Endothelial cell of umbilical vein (primary cell): ENCODE measurements around the gene USP4. TPM values are rescaled to one million over a fixed set of nuclear protein-coding genes. Genes with fewer than 3 reads are reported as not detected.

Experiments used
- BruUV-seq: library from RNA; stranded (reverse); fragments of 400-500 nt; replicated peaks from 2 replicates; lab custom pipeline; 2021; lab: Mats Ljungman, UMichigan
- CTCF ChIA-PET: fragments of 300-600, 350-600 bp; sonication (Branson Sonifier 250); formaldehyde crosslinking; loops from one replicate; lab custom pipeline; 2021; ENCODE audit warnings: antibody characterized with exemption, inconsistent platforms; lab: Charles Lee
- POLR2A ChIA-PET: fragments of 300-600, 350-600 bp; sonication (Branson Sonifier 250); formaldehyde crosslinking; loops from one replicate; lab custom pipeline; 2021; ENCODE audit warnings: antibody characterized with exemption, inconsistent platforms; lab: Charles Lee
- DNase-seq: peaks from one replicate; pipeline ENCODE4 v3.0.0-alpha.2; 2011; ENCODE audit warnings: low read depth, low spot score
- FAIRE-seq: peaks from 2 replicates; lab custom pipeline; 2011; peaks lifted over from hg19 to GRCh38; lab: Jason Lieb, UNC
- H2AFZ ChIP-seq: 2 replicates; pipeline ENCODE4 v1.6.0; 2012; ENCODE audit warnings: low read depth, low read length, control low read depth, inconsistent platforms
- H3K27ac ChIP-seq: 2 replicates; pipeline ENCODE4 v1.5.1; 2011; ENCODE audit warnings: low read depth, mild to moderate bottlenecking, control low read depth, low read length, moderate library complexity; ENCODE audit not compliant: insufficient read depth
- H3K27me3 ChIP-seq, 2 experiments: 2 replicates each; pipeline versions ENCODE4 v1.6.0 to v1.6.1; 2011; ENCODE audit warnings: low read length in 2 of 2, mixed read lengths in 1 of 2; ENCODE audit not compliant: control insufficient read depth in 2 of 2, insufficient read depth in 2 of 2
- H3K36me3 ChIP-seq, 2 experiments: 2 replicates in 1 of 2; 3 replicates in 1 of 2; pipeline ENCODE4 v1.5.1; 2011; ENCODE audit warnings: low read length in 2 of 2, mild to moderate bottlenecking in 1 of 2, moderate library complexity in 1 of 2; ENCODE audit not compliant: control insufficient read depth in 2 of 2, insufficient read depth in 2 of 2; ENCODE audit errors: extremely low read depth in 1 of 2
- H3K4me1 ChIP-seq: 3 replicates; pipeline ENCODE4 v1.5.1; 2011; ENCODE audit warnings: mild to moderate bottlenecking, low read length; ENCODE audit not compliant: control insufficient read depth, insufficient read depth; ENCODE audit errors: extremely low read depth
- H3K4me2 ChIP-seq: 2 replicates; pipeline ENCODE4 v1.6.1; 2011; ENCODE audit warnings: low read length, control low read depth, mixed read lengths; ENCODE audit not compliant: insufficient read depth
- H3K4me3 ChIP-seq, 3 experiments: fragments of 200-600 bp in 1 of 3; sonication (generic), shearing (Covaris generic) in 1 of 3; replicated peaks in 1 of 3; 2 replicates each; pipeline ENCODE4 v1.5.1; 2011 to 2016; ENCODE audit warnings: control low read depth in 3 of 3, low read length in 3 of 3, mild to moderate bottlenecking in 2 of 3, inconsistent platforms in 1 of 3, low read depth in 1 of 3, moderate library complexity in 1 of 3; ENCODE audit not compliant: insufficient read depth in 1 of 3
- H3K79me2 ChIP-seq: 2 replicates; pipeline ENCODE4 v1.6.0; 2012; ENCODE audit warnings: low read length, inconsistent platforms; ENCODE audit not compliant: control insufficient read depth, insufficient read depth
- H3K9ac ChIP-seq: replicated peaks from 2 replicates; pipeline ENCODE3; 2011; ENCODE audit warnings: low read length, control low read depth; ENCODE audit not compliant: insufficient read depth; ENCODE audit errors: extremely low read depth
- H3K9me1 ChIP-seq: replicated peaks from 3 replicates; pipeline ENCODE4 v1.6.0; 2011; ENCODE audit warnings: mild to moderate bottlenecking, low read length; ENCODE audit not compliant: control insufficient read depth, insufficient read depth; ENCODE audit errors: extremely low read depth
- H3K9me3 ChIP-seq: replicated peaks from 2 replicates; pipeline ENCODE4 v1.5.1; 2012; ENCODE audit warnings: low read length, inconsistent platforms; ENCODE audit not compliant: control insufficient read depth, insufficient read depth
- H4K20me1 ChIP-seq: replicated peaks from 2 replicates; pipeline ENCODE3; 2011; ENCODE audit warnings: mild to moderate bottlenecking, low read length; ENCODE audit not compliant: control insufficient read depth, insufficient read depth; ENCODE audit errors: extremely low read depth
- EZH2 ChIP-seq: IDR thresholded peaks from 2 replicates; pipeline ENCODE4 v1.6.1; 2012; ENCODE audit warnings: borderline replicate concordance, low read depth, mild to moderate bottlenecking, moderate library complexity, low read length, inconsistent platforms; ENCODE audit not compliant: severe bottlenecking
- FOS ChIP-seq: IDR thresholded peaks from 2 replicates; pipeline ENCODE4 v1.6.1; 2011; ENCODE audit warnings: mild to moderate bottlenecking, low read length, moderate library complexity, borderline replicate concordance; ENCODE audit not compliant: insufficient read depth
- POLR2AphosphoS5 ChIP-seq: IDR thresholded peaks from 2 replicates; pipeline ENCODE4 v1.6.1; 2012; ENCODE audit warnings: low read depth, mild to moderate bottlenecking, control low read depth, low read length, moderate library complexity; ENCODE audit not compliant: insufficient read depth
- dilution Hi-C: fragments of 300-500 bp; cut with MboI; formaldehyde crosslinking; loops from one replicate; pipeline ENCODE4 v1.15.0; 2019; ENCODE audit warnings: low sequenced_read_pairs; ENCODE audit not compliant: extremely low pct_ligation_motif_present
- intact Hi-C: fragments of 100-400 bp; cut with micrococcal nuclease; formaldehyde crosslinking; loops from one replicate; pipeline ENCODE4 v1.10.0; 2022
- polyA plus RNA-seq, 4 experiments: library from polyadenylated mRNA; depleted of rRNA in 3 of 4; stranded (reverse) in 3 of 4; unstranded in 1 of 4; fragments of >200 nt; gene quantifications; 2 replicates each; pipeline versions ENCODE4 v1.2.1 to v1.2.3, GENCODE V29; 2011 to 2012; ENCODE audit warnings: missing spikeins in 1 of 4
- total RNA-seq: library from RNA; stranded (reverse); gene quantifications from 2 replicates; pipeline ENCODE4 v1.2.3, GENCODE V29; 2021

The USP4 gene
- total and polyA plus RNA-seq, 2 donors (not counting 3 experiments of a cell fraction or from before 2014, with no cell fraction given): 39.1 to 61.3 TPM

- intact Hi-C loops: no loop called here
- H2AFZ ChIP-seq: no peak overlapping the region
- no peaks in the 10 kb centered on the region for H4K20me1 ChIP-seq
- TF ChIP-seq FOS (no peak), POLR2AphosphoS5 (peak; percentile 22)
- H3K9me3 ChIP-seq: no peaks in the 10 kb centered on the region
- no peaks in the 10 kb centered on the region for H3K27me3 ChIP-seq
- no peak overlapping the region for H3K4me3 ChIP-seq
- BruUV-seq: no TSS peak
- H3K4me2 ChIP-seq: no peak overlapping the region
- ChIA-PET POLR2A (no interaction called here), CTCF (interaction anchor here (1.9 to 3.8 kb wide), 2 partner anchors 13 to 96 kb away, joined by 8 to 24 read pairs; partner anchors contain the start of gene USP4)
- FAIRE-seq: no peak
- H3K36me3 ChIP-seq: peaks cover 5 to 6% of the 10 kb centered on the region in 2 experiments
- dilution Hi-C loops: no loop called here
- H3K27ac ChIP-seq: no peak overlapping the region
- DNase-seq: no peak
- peaks cover 29% of the 10 kb centered on the region for H3K4me1 ChIP-seq
- no peak overlapping the region for H3K9ac ChIP-seq
- no peaks in the 10 kb centered on the region for H3K9me1 ChIP-seq
- H3K79me2 ChIP-seq: peaks cover 18% of the 10 kb centered on the region
These were observed 13.1 kb upstream of the USP4 start for GRCh38 chr3:49352890-49353421.

DNA sequence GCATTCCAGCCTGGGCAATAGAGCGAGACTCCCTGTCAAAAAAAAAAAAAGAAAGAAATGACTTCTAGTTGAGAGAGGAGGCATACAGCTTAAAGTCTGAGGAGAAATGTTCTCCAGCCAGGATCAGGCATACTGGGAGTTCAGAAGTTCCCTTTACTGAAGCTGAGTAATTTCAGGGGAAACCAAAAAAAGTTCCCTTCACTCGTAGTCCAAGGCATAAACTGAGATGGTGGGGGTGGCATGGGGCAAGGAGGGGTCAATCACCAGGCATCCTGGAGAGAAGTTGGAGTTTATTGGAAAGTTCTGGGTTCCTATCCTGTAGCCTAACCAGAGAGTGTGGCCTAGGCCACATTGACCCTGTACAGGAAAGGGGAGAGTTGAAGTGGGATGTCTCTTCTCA is 12.4 kb upstream of the USP4 start:
- H3K4me1 ChIP-seq: peaks cover 29% of the 10 kb centered on the region
- peak; percentile 21 for FAIRE-seq

More for the DNA sequence above, 12.4 kb upstream of the USP4 start:
- intact Hi-C loops (no loop called here), dilution Hi-C loops (no loop called here)
- Histone ChIP-seq H2AFZ (no peak overlapping the region), H3K9me1 (no peaks in the 10 kb centered on the region), H3K4me2 (no peak overlapping the region), H3K9me3 (no peaks in the 10 kb centered on the region), H3K79me2 (peaks cover 11% of the 10 kb centered on the region), H3K4me3 (no peak overlapping the region), H3K36me3 (peaks cover 5 to 6% of the 10 kb centered on the region in 2 experiments), H3K27me3 (no peaks in the 10 kb centered on the region), H4K20me1 (no peaks in the 10 kb centered on the region), H3K27ac (peak overlapping the region; percentile 43), H3K9ac (no peak overlapping the region)
- BruUV-seq: no TSS peak
- ChIA-PET CTCF (interaction anchor here (1.9 to 3.8 kb wide), 2 partner anchors 13 to 97 kb away, joined by 8 to 24 read pairs; partner anchors contain the start of gene USP4), POLR2A (no interaction called here)
- no peak for TF ChIP-seq FOS
- peak; percentile 2 for TF ChIP-seq POLR2AphosphoS5
- no peak for TF ChIP-seq EZH2
- peak; percentile 52 for DNase-seq
